Left renal pelvis (tissue), 4 donors: ENCODE data around the gene GUCY2C. TPM values are rescaled to one million over a fixed set of nuclear protein-coding genes. Genes with fewer than 3 reads are reported as not detected.

Experiments used
- DNase-seq, 4 donors: peaks; one replicate each; pipeline ENCODE4 v3.0.0-alpha.2; 2013; ENCODE audit warnings: low read depth in 4 of 4, low spot score in 3 of 4
- polyA plus RNA-seq, 4 donors: library from polyadenylated mRNA; unstranded; fragments of 120-200 nt; gene quantifications; one replicate each; pipeline ENCODE4 v1.2.1, GENCODE V29; 2013; ENCODE audit not compliant: insufficient read length in 4 of 4

Gene GUCY2C
- polyA plus RNA-seq, 4 donors = 0.29 to 0.63 (median 0.47) TPM

- no peak for DNase-seq
Observed at GRCh38 chr12:14576896-14577295, 119.5 kb downstream of the GUCY2C start.

- DNase-seq = no peak
Observed at GRCh38 chr12:14575585-14575984, 120.8 kb downstream of the GUCY2C start.

- DNase-seq = no peak
Observed at GRCh38 chr12:14573118-14573517, 123.3 kb downstream of the GUCY2C start.

- no peak for DNase-seq
Observed at GRCh38 chr12:14572401-14572800, 124.0 kb downstream of the GUCY2C start.

- no peak for DNase-seq
Observed at GRCh38 chr12:14571779-14572178, 124.6 kb downstream of the GUCY2C start.

- no peak for DNase-seq
Observed at GRCh38 chr12:14570231-14570630, 126.2 kb downstream of the GUCY2C start.

- peak; percentile 39 to 54 (median 52) for DNase-seq
Observed at GRCh38 chr12:14567351-14568162, 128.8 kb downstream of the GUCY2C start, which contains the start of gene PLBD1. TSS of gene PLBD1 (minus strand) at chr12:14567883. CDS start at chr12:14567696, 187 bp downstream.

GRCh38 chr12:14564336-14564959, 132.0 kb downstream of the GUCY2C start:
- no peak for DNase-seq

GRCh38 chr12:14563046-14563445, 133.4 kb downstream of the GUCY2C start:
- no peak for DNase-seq

Other genes starting within 250 kb of the GUCY2C start
- 10 to 100 TPM; 36.5 to 56.7 (median 49.2) TPM for gene PLBD1, start 128.7 kb downstream of the GUCY2C start, polyA plus RNA-seq
- 100 to 1,000 TPM in 2 of 4 donors, 10 to 100 TPM in 2; 72.1 to 127 (median 105) TPM for gene WBP11, start 106.9 kb upstream of the GUCY2C start, polyA plus RNA-seq
- gene C12orf60, start 107.1 kb upstream of the GUCY2C start, polyA plus RNA-seq = 1 to 10 TPM; 1.4 to 5.9 (median 5.0) TPM
- 1 to 10 TPM in 3 of 4 donors, under 1 TPM in 1; 0.23 to 3.1 (median 2.5) TPM for gene SMCO3, start 117.6 kb upstream of the GUCY2C start, polyA plus RNA-seq
- gene ART4, start 146.9 kb upstream of the GUCY2C start, polyA plus RNA-seq = under 1 TPM; 0.07 to 0.42 (median 0.12) TPM
- 100 to 1,000 TPM in 1 of 4 donors, 10 to 100 TPM in 3; 28.8 to 422 (median 81.6) TPM for gene MGP, start 189.3 kb upstream of the GUCY2C start, polyA plus RNA-seq
- 10 to 100 TPM in 3 of 4 donors, under 1 TPM in 1; 0.46 to 33.2 (median 28.2) TPM for gene ERP27, start 241.9 kb upstream of the GUCY2C start, polyA plus RNA-seq